D721Med (cell line): ENCODE measurements around the gene RIMBP2.

Source experiments
- DNase-seq: peaks from one replicate; pipeline ENCODE4 v3.0.0; 2011; ENCODE audit warnings: low spot score; ENCODE audit not compliant: insufficient read length
- FAIRE-seq: peaks from 2 replicates; lab custom pipeline; 2011; peaks lifted over from hg19 to GRCh38; lab: Jason Lieb, UNC
- CTCF ChIP-seq: IDR thresholded peaks from 2 replicates; pipeline ENCODE4 v1.5.1; 2012; ENCODE audit warnings: mild to moderate bottlenecking, control low read depth; ENCODE audit not compliant: insufficient read depth; ENCODE audit errors: missing control alignments

The RIMBP2 gene

DNA sequence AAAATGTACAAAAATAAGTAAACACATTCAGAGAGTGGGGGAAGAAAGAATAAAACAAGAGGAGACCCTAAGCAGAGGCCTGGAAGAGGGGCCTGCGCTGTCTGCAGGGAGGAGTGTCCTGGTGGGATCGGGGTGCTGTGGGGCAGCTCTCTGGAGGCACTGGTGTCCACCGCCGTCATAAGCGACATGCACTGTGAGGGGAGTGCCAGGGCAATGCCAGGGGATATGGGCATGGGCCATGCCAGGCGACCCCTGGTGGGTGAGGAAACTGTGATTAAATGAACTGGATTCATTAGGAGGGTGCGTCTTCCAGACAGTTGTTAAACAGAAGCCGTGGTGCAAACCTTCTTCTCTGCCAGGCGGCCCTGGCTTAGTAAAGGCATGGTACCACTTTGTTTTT, 261.8 kb downstream of the RIMBP2 start:
- FAIRE-seq (no peak), DNase-seq (no peak)
- TF ChIP-seq CTCF = no peak

GRCh38 chr12:130452546-130452945, 263.6 kb downstream of the RIMBP2 start:
- no peak for TF ChIP-seq CTCF
- no peak for DNase-seq
- no peak for FAIRE-seq

DNA sequence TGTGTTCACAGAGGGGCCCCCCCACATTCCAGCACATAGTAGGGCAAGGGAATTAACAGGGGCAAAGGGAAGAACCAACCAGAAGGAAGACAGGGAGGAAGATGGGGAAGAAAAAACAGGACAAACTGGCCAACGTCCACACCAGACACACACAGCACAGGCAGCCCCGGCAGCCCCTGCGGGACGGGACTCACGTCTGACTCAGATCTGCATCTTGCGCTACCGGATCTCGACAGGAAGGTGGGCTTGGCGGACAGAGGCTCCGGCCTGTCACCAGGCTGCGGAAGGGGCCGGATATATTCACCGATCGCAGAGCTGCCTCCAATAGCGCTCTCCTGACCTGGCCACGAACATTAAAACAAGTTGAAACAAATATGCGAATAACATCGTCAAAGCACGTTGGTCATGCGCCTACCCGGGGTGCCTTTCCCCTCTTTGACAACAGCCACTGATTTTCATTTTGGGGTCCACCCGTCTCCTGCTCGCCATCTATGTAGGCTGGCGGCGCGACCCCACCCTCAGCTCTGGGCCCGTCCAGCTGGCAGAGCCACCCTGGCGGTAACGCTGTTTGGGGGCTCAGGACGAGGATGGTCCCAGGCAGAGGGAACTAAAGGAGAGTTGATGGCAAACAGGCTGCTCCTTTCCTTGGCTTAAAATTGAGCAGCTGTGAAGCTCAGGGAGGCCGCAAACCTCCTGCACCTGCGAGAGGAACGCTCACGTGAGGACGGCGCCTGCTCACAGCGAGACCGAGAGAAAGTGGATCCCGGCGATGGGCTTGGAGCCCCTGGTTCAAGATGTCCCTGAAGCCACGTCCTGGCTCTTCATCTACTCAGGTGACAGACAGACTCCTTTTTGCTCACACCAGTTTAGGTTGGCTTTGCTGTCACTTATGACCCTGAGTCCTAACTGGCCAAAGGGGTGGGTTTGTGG, 264.8 kb downstream of the RIMBP2 start:
- no peak for FAIRE-seq
- TF ChIP-seq CTCF = no peak
- no peak for DNase-seq

DNA sequence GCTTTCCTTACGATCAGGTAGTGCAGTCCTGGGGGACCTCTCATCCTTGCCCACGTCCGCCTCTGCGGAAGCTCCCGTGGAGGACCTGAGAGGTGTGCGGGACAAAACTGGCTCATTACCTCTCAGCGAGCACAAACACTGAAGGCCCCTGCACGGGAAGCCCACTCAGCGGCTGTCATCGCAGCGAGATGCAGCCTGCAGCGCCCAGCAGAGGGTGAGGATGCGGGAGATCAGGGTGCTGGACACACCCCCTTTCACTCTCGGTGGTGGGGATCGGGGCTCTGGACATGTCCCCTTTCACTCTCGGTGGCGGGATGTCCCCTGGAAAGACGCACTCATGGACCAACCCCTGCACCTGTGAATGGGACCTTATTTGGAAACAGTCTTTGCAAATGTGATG, 266.8 kb downstream of the RIMBP2 start:
- TF ChIP-seq CTCF = no peak
- DNase-seq (no peak), FAIRE-seq (no peak)

GRCh38 chr12:130448044-130448821, 267.9 kb downstream of the RIMBP2 start:
- FAIRE-seq = no peak
- DNase-seq = no peak
- TF ChIP-seq CTCF = no peak

- DNase-seq (no peak), FAIRE-seq (no peak)
- TF ChIP-seq CTCF = no peak
Measured at GRCh38 chr12:130447655-130447965, 268.5 kb downstream of the RIMBP2 start.
